NCI-H2081 treated with DMSO at 0.1 percent for 48 hours (cell line): Measurements from ENCODE around the gene MAD1L1.
A peak's percentile ranks its signal among the peaks of the same experiment; 100 is the strongest.

Source experiments
- DNase-seq: peaks from one replicate; lab custom pipeline; 2025; lab: John Stamatoyannopoulos, UW

The MAD1L1 gene

DNA sequence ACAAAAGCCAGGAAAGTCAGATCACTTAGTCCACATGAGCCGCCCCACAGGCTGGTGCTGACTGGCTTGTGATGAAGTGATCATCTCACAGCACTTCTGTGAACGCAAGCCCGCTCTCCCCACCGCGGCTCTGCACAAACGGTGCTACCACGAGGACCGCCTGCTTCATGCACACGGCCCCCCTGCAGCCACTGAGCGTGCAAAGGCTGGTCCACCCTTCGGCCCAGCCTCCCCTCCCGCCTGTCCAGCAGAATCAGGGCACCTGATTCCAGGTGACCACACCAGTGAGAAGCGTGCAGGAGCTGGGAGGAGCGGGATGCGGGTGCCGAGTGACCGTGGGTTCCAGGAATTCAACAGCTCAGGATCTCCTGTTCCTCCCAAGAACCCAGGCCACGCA lies 32.2 kb downstream of the MAD1L1 start:
- DNase-seq: no peak

DNA sequence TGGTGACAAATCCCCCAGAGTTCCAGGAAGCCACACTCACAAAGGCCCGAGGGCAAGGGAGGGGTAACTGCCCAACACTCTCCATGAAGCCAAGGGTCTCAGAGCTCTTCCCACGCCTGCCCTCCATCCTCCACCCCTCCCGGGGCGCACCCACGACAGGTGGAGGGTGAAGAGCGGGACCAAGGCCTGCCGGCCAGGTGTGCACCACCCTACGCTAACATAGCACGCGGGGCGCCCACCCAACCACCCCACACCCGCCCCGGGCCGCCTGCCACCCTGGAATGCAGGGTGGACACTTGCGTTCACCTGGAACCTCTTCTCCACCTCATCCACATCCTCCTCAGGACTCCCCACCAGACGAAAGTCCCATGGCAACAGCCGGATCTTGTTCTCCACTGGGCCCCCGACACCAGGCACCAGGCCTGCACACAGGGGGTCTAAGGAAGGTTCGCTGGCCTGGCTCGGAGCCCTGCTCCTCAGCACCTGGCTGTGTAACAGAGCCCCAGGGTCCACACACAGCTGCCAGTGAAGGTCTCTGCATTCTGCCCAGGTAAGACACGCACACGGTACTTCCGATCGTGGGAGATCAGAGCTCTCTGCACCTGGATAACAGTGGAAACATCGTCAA lies 32.7 kb downstream of the MAD1L1 start:
- DNase-seq: no peak

DNA sequence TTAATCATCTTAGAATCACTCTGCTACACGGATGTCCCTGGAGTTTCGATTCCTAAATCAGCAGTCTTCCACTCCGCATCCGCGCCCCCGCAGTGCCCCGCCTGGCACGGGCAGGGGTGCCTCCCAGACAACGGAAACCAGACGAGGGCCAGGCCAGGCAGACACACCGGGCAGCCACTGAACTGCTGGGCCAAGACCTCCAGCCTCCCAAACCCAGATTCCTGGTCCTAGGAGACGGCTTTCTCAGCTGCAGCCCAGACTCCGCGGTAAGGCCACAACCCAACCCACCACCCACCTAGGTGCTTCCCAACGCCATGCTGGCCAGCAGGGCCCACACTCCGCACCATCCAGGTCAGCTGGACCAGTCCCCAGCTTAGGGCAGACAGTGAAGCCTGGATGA lies 33.2 kb downstream of the MAD1L1 start:
- DNase-seq: no peak

DNA sequence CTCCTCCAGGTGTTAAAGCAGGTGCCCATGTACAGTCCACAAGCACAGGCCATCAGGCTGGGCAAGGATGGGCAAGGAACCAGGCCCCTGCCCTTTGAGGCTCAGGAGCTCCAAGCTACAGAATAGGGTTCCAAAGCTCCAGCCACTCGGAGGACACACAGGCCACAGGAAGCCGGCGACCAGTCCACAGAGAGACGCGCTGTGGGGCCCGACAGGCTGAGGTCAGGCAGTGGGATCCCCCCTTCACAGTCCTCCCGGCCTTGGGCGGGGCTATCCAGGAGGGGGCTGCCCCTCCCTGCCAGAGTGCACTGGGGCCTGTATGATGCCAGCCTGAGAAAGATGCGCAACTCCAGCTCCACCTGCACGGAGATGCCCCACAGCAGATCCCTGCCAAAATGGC lies 34.0 kb downstream of the MAD1L1 start:
- DNase-seq: no peak

DNA sequence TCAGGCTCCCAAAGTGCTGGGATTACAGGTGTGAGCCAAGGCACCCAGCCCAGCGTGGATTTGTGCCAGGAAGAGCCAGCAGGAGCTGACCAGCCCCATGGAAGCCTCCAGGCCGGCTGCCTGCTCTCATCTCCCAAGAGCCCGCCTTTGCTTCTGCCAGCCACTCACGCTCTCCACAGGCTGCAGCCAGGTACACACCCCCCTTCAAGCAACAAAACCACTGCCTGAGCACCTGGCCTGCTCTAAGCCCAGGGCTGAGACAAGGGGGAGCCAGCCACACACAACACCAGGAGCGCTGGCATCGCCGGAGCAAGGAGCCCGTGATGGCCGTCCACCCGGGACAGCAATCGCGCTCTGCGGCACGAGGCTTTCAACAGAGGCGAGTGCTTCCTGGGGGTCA lies 34.5 kb downstream of the MAD1L1 start:
- DNase-seq: peak; percentile 24

DNA sequence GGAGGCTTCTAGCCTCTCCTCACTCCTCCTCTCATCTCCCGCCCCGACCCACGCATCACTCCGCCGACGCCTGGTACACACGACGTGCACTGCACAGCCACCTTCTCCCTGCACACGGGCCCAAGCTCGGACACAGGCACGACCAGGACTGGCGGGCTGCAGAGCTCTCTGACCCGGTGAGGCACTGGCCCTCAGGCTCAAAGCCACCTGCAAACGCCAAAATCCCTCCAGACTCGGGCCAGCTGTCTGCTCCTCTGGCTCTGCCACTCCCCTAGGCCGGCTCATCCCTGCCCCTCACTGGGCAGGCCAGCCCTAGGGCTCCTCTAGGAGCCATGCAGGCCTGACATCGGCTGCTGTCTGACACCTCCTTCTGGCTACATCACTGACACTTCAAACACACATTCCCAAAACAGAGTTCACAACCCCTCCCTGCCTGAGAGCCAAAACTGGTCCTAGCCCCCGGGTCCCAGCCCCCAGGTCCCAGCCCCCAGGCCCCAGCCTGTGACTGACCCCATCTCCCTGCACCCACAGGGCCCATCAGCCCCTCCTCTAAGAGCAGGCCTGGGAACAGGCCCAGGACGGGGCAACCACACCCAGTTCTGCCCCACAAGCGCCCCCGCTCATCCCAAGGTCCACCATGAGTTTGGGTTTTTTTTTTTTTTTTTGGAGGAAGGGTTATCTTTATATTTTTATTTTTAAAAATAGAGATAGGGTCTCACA lies 35.1 kb downstream of the MAD1L1 start:
- no peak for DNase-seq

DNA sequence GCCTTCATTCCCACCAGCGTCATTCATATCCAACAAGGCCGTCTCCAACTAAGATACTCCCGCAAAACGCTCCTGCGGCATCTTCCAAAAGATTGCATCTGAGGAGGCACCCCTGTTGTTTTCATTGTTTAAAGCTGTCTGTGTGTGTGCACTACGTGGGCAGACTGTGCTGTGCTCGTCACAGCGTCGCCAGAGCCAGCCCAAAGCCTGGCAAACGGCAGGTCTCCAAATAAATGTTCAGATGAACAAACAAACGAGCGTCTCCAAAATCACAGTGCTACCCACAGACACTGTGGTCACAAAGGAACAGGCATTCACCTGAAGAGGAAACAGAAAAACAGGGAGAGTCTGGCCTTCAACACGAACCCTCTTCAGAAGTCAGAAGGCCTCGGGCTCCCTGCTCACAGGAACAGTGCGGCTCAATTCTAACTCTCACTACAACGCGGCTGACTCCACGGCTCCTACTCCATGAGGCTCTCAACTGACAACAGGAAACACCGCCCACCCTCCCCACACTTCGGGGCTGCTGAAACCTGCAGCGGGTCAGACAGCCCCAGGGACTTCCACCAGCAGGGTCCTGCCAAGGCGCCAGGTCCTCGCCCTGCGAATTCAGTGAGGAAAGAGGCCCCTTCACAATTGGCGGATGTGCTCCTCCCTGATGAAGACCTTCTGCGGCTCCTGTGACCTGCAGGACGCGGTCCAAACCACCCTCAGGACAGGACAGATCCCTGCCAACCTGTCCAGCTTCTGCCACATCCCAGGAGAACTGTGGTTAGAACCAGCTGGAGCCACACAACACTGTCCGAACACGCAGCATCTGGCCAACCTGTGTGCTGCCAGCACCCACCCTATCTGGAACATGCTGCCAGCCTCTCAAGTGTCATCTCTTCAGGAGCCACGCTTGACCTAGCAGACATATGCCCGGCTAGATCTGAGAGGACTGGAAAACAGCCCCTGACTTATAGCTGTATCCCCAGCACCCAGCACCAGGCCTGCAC lies 36.1 kb downstream of the MAD1L1 start:
- DNase-seq: no peak

DNA sequence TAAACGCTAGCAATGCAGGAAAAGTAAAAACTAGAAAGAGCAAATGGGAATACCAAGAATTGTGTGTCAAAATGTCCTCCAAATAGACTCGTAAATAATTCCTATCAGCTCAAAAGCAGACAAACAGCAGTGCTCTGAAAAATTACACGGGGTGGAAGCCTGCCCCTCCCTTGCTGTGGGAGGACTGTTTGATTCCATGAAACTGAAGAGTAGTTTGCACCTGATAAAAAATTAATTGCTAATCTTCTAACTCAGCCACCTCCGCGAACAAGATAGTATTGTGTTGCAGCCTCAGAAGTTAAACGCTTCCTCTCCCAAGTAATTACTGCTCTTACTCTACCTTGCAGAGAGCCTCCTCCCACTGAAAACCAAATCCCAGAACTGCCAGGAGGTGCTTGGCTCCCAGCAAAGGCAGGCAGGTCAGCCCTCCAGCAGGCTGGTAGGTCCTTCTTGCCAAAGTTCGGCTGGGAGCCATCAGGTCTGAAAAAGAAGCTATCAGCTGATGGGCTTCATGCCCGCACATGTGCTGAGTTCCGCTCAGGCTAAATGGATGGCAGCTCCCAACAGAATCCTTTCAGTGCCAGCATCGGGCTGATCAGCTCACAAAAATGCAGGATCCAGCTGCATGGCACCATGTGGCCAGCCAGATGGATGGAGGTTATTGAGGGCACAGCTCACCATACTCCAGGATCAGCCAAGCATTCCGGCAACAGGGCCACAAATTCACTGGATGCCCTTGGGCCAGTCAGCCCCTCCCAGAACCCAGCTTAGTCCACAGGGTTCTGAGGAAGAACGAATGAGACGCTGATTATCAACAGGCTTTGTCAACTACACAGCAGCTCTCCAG lies 37.1 kb downstream of the MAD1L1 start:
- no peak for DNase-seq

DNA sequence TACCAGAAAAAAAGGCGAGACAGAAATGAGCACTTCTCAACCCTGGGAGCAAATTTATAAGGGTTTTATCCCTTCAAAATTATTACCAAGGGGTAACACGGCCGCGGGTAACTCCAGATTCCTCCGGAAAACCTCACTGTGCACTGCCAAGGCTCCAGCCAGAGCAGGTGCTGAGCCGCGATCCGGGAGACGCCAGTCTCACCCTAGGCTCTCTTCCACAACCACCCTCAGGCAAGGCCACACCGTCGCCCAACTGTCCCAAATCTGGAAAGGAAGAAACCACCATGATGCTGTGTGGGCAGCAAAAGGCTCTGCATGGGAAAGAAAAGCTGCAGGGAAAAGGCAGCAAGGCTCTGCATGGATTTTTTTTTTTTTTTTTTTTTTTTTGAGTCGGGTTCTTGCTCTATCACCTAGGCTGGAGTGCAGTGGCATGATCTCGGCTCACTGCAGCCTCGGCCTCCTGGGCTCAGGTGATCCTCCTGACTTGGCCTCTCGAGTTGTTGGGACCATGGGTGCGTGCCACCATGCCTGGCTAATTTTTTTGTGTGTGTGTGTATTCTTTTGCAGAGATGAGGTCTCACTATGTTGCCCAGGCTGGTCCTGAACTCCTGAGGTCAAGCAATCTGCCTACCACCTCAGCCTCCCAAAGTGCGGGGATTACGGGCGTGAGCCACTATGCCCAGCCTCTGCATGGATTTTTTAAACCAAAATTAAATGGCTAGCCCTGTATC lies 39.0 kb downstream of the MAD1L1 start:
- no peak for DNase-seq

DNA sequence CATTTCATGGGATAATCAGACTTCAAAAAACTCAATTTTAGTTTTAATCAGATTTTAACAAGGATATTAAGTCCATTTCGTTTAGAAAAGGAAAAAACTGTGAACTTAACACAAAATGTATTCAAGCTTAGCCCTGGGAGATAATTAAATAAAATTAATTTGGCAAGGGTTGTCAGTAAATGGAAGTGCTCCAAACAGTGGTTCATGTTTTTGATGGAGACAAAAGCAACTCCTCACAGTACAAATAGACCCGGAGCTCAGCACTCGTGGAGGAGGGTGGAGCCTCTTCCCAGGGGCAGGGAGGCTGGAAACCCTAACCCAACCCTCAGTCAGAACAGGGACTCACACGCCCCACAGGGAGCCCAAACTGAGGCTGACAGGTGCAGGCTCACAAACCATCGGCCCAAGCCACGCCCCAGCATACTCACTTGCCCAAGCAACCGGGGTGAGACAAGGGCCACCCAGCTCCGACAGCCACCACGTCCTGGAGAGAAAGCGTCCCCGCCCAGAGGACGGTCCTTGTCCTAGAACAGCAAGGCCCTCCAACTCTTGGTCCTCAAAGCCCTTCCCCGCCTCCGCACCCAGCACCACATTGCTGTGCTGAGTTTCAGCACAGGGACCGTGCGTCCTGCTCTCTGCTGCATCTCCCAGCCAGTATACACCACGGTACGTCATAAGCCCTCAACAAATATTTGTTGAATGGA lies 39.8 kb downstream of the MAD1L1 start:
- peak; percentile 89 for DNase-seq

DNA sequence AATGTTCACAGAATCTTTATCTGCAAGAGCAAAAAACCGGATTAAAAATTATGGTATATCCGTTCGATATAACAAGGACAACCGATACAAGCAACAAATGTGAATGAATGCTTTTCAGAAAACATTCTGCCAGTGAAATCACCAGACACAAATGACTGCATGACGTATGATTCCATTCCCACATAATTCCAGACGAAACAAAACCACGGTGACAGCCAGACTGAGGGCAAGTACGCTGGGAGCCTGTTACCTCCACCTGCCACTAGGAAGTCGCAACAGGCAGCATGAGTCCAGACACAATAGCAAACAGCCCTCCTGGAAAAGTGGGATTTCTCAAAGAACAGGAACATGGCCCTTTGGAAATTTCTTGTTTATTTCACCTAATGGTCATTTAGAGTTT lies 41.7 kb downstream of the MAD1L1 start:
- DNase-seq: no peak

DNA sequence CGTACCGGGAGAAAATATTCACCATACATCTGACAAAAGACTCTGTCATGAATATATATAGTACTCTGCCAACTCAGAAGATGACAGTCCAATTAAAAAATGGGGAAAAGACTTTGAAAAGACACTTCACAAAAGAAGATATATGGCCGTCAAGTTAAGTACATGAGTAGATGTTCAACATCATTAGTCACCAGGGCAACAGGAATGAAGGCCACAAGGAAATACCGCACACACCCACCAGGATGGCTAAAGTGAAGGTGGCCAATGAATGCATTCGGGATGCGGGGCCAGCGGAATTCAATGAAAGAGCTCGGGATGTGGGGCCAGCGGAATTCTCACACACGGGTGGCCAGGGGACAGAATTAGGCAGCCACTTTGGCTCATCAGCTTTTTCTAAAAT lies 42.2 kb downstream of the MAD1L1 start:
- no peak for DNase-seq

DNA sequence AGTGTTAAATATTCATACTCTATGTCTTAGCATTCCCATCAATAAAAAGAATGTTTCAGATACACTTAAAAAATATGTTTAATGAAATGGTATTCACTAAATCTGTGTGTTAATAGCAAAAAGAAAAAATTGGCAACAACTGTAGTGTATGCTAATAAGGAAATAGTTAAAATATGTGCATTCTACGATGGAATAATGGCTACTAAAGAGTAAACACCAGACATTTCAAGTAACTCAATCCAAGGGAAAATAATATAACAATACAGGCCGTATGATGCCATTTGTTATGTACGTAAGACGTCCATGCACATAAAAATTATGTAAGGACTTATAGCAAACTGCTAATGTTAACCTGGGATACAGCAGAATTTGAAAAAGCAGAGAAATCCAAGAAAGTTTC lies 46.6 kb downstream of the MAD1L1 start:
- DNase-seq: no peak

DNA sequence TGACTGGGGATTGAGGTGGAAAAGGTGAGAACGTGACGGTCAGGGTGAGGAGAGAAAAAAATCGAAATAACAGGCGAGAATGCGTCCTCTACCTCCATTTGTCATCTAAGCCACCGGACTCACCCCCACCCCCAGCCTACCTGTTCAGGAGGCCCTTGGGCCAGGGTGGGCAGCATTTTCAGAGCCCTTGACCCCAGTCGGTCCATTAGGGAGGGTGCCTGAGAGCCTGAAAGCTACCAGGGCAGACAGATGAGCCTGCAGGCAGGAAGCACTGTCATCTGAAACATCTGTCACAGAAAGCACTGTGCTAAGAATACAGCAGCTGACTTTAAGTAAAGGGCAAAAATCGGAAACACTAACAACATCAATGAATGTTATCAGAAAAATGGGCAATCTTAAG lies 47.0 kb downstream of the MAD1L1 start:
- DNase-seq: no peak

DNA sequence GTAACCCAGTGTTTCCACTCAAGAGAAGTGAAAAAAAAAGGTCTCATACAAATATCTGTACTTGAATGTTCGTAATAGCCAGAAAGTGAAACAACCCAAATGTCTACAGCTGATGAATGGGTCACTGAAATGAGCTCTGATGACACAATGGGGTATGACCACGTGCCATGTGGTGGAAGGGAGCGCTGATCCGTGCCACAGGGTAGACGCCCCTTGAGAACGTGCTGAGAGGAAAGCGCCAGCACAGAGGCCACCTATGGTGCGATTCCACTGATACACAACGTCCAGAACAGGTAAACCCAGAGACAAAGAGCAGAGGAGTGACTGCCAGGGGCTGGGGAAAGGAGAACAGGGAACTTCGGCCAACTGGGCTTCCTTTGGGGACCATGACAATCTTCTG lies 50.3 kb downstream of the MAD1L1 start:
- no peak for DNase-seq

DNA sequence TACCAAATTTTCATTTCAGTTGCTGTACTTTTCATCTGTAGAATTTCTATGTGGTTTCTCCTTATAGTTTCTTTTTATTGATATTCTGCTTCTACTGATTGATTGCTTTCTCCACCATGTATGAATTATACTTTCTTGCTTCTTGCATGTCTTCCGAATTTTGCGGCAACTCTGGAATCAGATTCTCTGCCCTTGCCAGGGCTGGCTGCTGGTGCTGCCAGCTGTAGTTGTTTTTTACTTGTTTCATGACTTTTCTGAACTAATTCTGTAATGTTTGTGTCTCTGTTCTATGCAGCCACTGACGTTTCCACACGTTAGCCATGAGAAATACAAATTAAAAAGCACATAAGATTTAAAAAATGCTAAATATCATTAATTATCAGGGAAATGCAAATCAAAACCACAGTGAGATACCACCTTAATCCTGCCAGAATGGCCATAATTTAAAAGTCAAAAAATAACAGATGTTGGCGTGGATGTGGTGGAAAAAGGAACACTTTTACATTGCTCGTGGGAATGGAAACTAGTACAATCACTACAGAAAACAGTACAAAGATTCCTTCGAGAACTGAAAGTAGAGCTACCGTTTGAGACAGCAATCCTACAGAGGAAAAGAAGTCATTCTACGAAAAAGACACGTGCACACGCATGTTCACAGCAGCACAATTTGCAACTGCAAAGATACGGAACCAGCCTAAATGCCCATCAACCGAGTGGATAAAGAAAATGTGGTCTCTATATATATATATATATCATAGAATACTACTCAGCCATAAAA lies 51.5 kb downstream of the MAD1L1 start:
- DNase-seq: no peak

DNA sequence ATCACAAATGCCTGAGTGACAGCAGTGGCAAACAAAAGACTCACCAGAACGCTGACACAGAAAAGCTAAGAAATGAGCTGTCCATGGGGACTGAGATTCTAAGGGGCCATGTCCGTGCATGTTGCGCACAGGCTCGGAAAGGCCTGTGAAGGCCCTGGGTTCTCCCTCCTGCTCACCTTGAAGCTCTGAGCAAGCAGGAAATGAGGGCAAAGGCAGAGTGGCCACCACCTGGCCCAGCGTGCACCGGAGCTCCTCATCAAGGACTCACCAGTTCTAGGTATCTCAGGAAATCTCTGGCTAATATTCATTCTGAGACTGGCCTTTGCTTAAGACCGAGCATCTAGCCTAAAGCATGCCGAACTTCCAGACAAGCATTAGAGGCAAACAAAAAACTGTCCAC lies 52.7 kb downstream of the MAD1L1 start:
- no peak for DNase-seq

DNA sequence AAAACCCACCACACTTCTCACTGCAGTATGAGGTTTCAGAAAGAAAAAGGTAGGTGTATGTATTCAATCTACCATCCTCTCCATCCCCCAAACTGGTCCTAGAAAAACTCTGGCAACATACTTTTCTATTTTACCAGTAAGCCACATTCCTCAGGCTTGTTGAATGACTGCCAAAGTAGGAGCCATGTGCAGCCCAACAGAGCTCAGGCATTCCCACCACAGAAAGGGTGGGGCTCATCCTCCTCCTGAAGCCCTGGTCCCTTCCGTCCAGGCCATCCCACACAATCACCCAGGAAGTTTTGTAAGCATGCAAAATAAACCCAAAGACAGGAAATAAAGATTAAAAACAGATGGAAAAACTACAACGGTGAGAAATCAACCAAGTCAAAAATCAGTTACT lies 57.2 kb downstream of the MAD1L1 start:
- DNase-seq: no peak

DNA sequence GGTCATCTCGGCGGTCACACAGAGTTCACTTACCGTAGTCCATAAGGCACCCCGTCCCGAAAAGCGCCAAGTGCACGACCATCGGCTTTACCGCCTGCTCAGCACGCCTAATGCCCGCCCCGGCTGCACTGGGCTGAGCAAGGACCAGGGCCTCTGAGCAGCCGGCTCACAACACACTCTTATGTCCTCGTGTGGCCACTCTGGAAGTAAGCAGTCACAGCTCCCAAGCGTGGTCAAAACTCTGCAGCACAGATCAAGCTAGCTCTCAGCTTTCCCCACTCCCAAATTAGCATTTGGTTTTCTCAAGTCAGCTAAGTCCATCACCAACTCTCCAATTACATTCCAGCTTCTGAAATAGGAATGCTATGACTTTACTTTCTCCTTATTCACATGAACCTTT lies 57.7 kb downstream of the MAD1L1 start:
- DNase-seq: no peak
